KOPT-K1 (cell line): ENCODE results near the gene DBF4.
A peak's percentile ranks its signal among the peaks of the same experiment; 100 is the strongest.
"Not testable (repeated sequence)": the region's sequence is repeated elsewhere in the genome, so short reads cannot be mapped to it uniquely, and the experiment has no call there.

Source experiments
- H3K27ac ChIP-seq: fragments of 200-600 bp; sonication (generic); 2 replicates; pipeline ENCODE4 v1.5.1; 2016; ENCODE audit warnings: antibody characterized with exemption, mild to moderate bottlenecking, low read depth, low read length; ENCODE audit not compliant: poor library complexity, severe bottlenecking
- H3K36me3 ChIP-seq: fragments of 200-600 bp; sonication (generic); 2 replicates; pipeline ENCODE4 v1.5.1; 2017; ENCODE audit warnings: antibody characterized with exemption, mild to moderate bottlenecking, low read length, moderate library complexity; ENCODE audit not compliant: insufficient read depth
- H3K9me3 ChIP-seq: fragments of 200-600 bp; sonication (generic); 2 replicates; pipeline ENCODE4 v1.5.1; 2017; ENCODE audit warnings: antibody characterized with exemption, low read length, mild to moderate bottlenecking; ENCODE audit not compliant: insufficient read depth, poor library complexity, severe bottlenecking

DBF4 gene

GRCh38 chr7:87919875-87920274 is 43.6 kb downstream of the DBF4 start:
- no peaks in the 10 kb centered on the region for H3K36me3 ChIP-seq
- no peak overlapping the region for H3K27ac ChIP-seq
- H3K9me3 ChIP-seq: no peaks in the 10 kb centered on the region

GRCh38 chr7:87920578-87920977 is 44.3 kb downstream of the DBF4 start:
- H3K9me3 ChIP-seq: no peaks in the 10 kb centered on the region
- H3K27ac ChIP-seq: no peak overlapping the region
- H3K36me3 ChIP-seq: no peaks in the 10 kb centered on the region

GRCh38 chr7:87922759-87923395 is 46.6 kb downstream of the DBF4 start:
- not testable (repeated sequence) for H3K9me3 ChIP-seq, H3K36me3 ChIP-seq

DNA sequence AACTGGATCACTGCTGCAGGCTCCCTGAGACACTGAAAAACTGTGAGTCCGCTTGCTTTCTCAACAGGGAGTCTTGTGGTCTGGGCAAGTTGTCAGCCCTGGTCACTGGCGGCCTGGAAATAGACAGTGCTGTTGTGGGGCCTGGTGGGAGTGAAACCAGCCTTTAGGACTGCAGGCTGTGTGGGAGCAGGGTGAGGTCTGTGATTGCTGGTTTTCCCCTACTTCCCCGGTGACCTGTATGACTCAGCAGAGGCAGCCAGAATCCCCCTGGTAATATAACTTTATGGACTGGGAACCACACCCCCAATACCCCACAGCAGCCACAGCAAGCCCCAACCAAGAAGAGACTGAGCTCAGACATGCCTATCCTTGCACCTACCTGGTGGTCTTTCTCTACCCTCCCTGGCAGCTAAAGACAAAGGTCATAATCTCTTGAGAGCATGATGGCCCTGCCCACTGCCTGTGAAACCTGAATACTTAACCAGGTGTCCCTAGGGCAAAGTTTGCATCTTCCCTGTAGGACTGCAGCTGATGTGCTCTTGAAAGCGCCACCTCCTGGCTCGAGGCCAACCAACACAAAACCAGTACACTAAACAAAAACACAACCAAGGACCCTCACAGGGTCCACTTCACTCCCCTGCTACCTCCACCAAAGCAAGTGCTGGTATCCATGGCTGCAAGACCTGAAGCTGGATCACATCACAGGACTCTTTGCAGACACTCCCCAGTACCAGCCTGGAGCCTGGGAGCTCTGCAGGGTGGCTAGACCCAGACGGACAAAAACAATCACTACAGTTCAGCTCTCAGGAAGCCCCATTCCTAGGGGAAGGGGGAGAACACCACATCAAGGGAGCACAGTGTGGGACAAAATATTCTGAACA is 50.5 kb downstream of the DBF4 start:
- no peaks in the 10 kb centered on the region for H3K36me3 ChIP-seq
- H3K27ac ChIP-seq: no peak overlapping the region
- no peaks in the 10 kb centered on the region for H3K9me3 ChIP-seq

More at GRCh38 chr7:87922759-87923395, 46.6 kb downstream of the DBF4 start:
- H3K27ac ChIP-seq: not testable (repeated sequence)

DNA sequence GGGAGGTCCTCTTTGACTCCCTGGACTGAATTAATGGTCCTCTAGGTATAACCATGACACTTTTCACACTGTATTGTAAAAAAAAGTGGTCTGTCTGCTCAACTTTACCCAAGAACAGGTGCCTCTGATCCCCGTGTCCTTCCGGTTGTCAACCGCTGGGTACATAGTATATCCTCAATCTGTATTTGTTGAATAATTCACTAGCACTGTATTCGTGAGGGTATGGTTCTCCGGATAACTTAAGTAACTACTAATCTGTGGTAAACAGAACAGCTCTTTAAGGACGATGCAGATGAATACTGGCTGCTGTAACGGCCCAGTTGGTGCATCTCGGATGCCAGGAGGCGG is 57.3 kb downstream of the DBF4 start:
- peaks cover 7% of the 10 kb centered on the region for H3K36me3 ChIP-seq
- H3K9me3 ChIP-seq: no peaks in the 10 kb centered on the region
- peak overlapping the region; percentile 82 for H3K27ac ChIP-seq

- Histone ChIP-seq H3K27ac (peak within 1 kb of the TSS; percentile 82), H3K9me3 (no peaks in the 10 kb centered on the region), H3K36me3 (peaks cover 12% of the 10 kb centered on the region)
Measured at GRCh38 chr7:87933953-87934698, 57.8 kb downstream of the DBF4 start, which contains the start of gene ADAM22. ADAM22 (plus strand) TSS chr7:87934251; CDS start chr7:87934466, 215 bp downstream.

- Histone ChIP-seq H3K9me3 (no peaks in the 10 kb centered on the region), H3K36me3 (peaks cover 18% of the 10 kb centered on the region), H3K27ac (peak overlapping the region; percentile 82)
Measured at GRCh38 chr7:87934699-87935383, 58.5 kb downstream of the DBF4 start.

DNA sequence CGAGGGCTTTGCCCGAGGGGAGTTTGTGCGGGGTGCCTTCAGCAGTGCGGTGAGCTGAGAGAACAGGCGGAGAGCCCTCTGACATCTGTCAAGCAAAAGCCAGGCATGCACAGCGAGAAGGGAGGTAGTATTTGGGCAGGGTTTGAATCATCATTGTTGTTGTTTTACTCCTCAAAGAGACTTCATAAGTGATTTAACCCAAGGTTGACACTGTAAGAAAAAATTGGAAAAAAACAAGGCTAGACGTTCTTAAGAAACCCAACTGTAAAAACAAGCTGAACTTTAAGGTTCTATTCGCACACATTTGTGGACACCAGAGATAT is 59.1 kb downstream of the DBF4 start:
- Histone ChIP-seq H3K27ac (no peak overlapping the region), H3K9me3 (no peaks in the 10 kb centered on the region), H3K36me3 (peaks cover 18% of the 10 kb centered on the region)

GRCh38 chr7:87941138-87941537 is 64.8 kb downstream of the DBF4 start:
- Histone ChIP-seq H3K27ac (no peak overlapping the region), H3K9me3 (no peaks in the 10 kb centered on the region), H3K36me3 (peaks cover 28% of the 10 kb centered on the region)

DNA sequence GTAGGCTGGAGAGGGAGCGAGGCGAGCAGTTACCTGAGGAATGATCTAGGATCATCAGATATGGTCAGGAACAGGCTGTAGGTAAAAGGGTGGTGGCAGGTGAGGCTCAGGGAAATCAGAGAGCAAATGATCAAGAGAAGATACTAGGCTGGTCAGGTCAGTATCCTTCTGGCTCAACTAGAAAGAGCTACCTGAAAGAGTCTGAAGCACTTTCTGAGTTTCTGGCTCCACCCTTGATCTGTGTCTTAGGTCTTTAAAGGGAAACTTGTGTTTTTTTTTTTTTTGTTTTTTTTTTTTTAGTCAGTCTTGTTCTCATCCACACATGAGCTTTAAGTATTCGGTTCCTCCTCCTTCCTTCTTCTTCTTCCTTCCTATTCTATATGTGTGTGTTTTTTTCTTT is 68.3 kb downstream of the DBF4 start:
- H3K9me3 ChIP-seq: no peaks in the 10 kb centered on the region
- H3K27ac ChIP-seq: no peak overlapping the region
- H3K36me3 ChIP-seq: 0 out of 2 replicates have a peak, but pooled peaks cover 12% of the 10 kb centered on the region

GRCh38 chr7:87945926-87946325 is 69.6 kb downstream of the DBF4 start:
- not testable (repeated sequence) for H3K27ac ChIP-seq, H3K9me3 ChIP-seq, H3K36me3 ChIP-seq

GRCh38 chr7:87948371-87948770 is 72.1 kb downstream of the DBF4 start:
- H3K27ac ChIP-seq: no peak overlapping the region
- no peaks in the 10 kb centered on the region for H3K9me3 ChIP-seq
- no peaks in the 10 kb centered on the region for H3K36me3 ChIP-seq
